Middle frontal gyrus (tissue), 1 donor: Measurements from ENCODE around the gene TNS3.

ENCODE experiments used
- DNase-seq: peaks from one replicate; pipeline ENCODE4 v3.0.0-alpha.2; 2015; ENCODE audit warnings: low spot score; ENCODE audit errors: extremely low spot score

Gene TNS3

GRCh38 chr7:47291461-47292081, 290.3 kb downstream of the TNS3 start:
- no peak for DNase-seq

GRCh38 chr7:47290867-47291266, 291.0 kb downstream of the TNS3 start:
- no peak for DNase-seq

- no peak for DNase-seq
Measured at GRCh38 chr7:47290466-47290865, 291.4 kb downstream of the TNS3 start.

- no peak for DNase-seq
Measured at GRCh38 chr7:47288060-47288459, 293.9 kb downstream of the TNS3 start.

- no peak for DNase-seq
Measured at GRCh38 chr7:47285860-47286491, 295.9 kb downstream of the TNS3 start.

- DNase-seq = no peak
Measured at GRCh38 chr7:47284691-47285635, 296.9 kb downstream of the TNS3 start.

- no peak for DNase-seq
Measured at GRCh38 chr7:47283497-47284131, 298.3 kb downstream of the TNS3 start.

GRCh38 chr7:47282790-47283496, 299.0 kb downstream of the TNS3 start:
- DNase-seq = no peak

GRCh38 chr7:47281966-47282643, 299.8 kb downstream of the TNS3 start:
- DNase-seq = no peak

GRCh38 chr7:47281161-47281560, 300.8 kb downstream of the TNS3 start:
- no peak for DNase-seq

GRCh38 chr7:47280114-47280513, 301.8 kb downstream of the TNS3 start:
- DNase-seq = no peak

GRCh38 chr7:47278043-47278442, 303.9 kb downstream of the TNS3 start:
- DNase-seq = no peak

- no peak for DNase-seq
Measured at GRCh38 chr7:47277321-47277781, 304.6 kb downstream of the TNS3 start.

- DNase-seq = no peak
Measured at GRCh38 chr7:47273974-47274766, 307.7 kb downstream of the TNS3 start.

- no peak for DNase-seq
Measured at GRCh38 chr7:47273088-47273487, 308.8 kb downstream of the TNS3 start.

- DNase-seq = no peak
Measured at GRCh38 chr7:47271749-47272148, 310.2 kb downstream of the TNS3 start.

- DNase-seq = no peak
Measured at GRCh38 chr7:47268851-47269836, 312.8 kb downstream of the TNS3 start.

- no peak for DNase-seq
Measured at GRCh38 chr7:47267346-47267745, 314.6 kb downstream of the TNS3 start.
